ENCODE results near the gene PHYKPL.

Gene PHYKPL

GRCh38 chr5:178222292-178222691, 10.3 kb downstream of the PHYKPL start:
- DNase-seq (ENCODE audit: low read depth), result no peak

DNA sequence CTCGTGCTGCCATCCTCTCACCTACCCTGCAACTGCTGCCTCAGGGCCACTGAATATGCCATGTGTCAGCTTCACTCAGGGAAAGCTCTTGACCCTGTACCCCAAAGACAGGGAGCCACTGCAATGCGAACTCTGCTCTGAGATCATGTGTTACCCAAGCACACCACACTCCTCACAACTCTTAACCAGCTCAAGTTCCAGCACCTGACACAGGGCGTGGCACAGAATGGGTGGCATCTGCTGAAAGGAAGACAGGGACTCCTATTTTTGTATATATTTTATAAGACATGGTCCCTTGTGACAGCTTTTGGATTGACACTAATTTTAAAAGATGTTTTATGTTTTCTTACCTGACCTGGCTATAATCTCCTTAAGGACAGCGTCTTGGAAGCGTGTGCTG, 10.7 kb downstream of the PHYKPL start:
- no peak for DNase-seq (ENCODE audit: low read depth)

GRCh38 chr5:178221282-178221681, 11.3 kb downstream of the PHYKPL start:
- no peak for DNase-seq (ENCODE audit: low read depth)

- DNase-seq (ENCODE audit: low read depth), result no peak
Measured at GRCh38 chr5:178218827-178219226, 13.8 kb downstream of the PHYKPL start.

DNA sequence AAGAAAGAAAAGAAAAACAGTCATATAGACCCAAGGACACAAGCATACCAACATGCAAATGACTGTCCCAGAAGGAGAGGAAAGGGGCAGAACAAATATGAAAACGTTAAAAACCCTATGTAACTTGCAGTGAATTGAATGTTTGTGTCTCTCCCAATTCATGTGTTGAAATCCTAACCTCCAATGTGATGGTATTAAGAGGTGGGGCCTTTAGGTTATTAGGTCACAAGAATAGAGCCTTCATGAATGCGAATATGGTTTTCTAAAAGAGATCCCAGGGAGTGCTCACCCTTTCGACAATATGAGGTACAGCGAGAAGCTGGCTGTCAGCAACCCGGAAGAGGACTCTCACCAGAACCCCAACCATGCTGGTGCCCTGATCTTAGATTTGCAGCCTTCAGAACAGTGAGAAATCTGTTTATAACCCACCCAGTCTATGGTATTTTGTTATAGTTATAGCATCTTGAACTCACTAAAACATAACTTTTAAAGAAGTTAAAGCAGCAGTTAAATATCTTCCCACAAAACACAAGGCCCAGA, 14.3 kb downstream of the PHYKPL start:
- no peak for DNase-seq (ENCODE audit: low read depth)

DNA sequence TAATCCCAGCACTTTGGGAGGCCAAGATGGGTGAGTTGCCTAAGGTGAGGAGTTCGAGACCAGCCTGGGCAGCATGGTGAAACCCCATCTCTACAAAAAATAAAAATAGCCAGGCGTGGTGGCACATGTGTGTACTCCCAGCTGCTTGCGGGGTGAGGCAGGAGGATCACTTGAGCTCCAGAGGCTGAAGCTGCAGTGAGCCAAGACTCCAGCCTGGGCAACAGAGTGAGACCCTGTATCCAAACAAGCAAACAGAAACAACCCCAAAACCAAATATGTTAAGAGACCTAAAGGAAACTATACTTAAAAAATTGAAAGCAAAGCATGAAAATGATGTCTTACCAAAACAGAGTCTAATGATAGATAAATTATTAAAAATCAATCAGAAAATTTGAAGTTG, 15.8 kb downstream of the PHYKPL start:
- no peak for DNase-seq (ENCODE audit: low read depth)

DNA sequence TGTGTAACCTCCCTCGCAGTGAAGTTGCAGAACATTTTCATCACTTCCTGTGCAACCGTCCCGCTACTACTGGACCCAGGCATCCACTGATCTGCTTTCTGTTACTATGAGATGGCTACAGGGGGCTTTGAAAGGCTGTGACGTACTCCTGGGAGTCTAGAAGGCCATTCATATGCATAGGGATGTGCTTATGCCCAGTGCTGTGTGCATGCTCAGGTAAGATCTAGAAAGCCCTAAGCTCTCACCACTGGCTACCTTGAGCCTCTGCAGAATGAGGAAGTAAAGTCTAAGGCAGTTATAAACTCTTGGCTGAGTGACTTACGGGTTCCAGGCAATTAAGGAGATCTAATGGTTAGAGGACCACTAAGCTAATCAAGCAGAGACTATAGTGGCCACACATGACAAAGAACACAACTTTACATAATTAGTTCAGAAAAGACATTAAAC, 16.5 kb downstream of the PHYKPL start:
- no peak for DNase-seq (ENCODE audit: low read depth)

GRCh38 chr5:178215280-178216002, 17.2 kb downstream of the PHYKPL start:
- no peak for DNase-seq (ENCODE audit: low read depth)

- no peak for DNase-seq (ENCODE audit: low read depth)
Measured at GRCh38 chr5:178214160-178214803, 18.3 kb downstream of the PHYKPL start.

- DNase-seq (ENCODE audit: low read depth), result no peak
Measured at GRCh38 chr5:178213748-178214151, 18.9 kb downstream of the PHYKPL start.

DNA sequence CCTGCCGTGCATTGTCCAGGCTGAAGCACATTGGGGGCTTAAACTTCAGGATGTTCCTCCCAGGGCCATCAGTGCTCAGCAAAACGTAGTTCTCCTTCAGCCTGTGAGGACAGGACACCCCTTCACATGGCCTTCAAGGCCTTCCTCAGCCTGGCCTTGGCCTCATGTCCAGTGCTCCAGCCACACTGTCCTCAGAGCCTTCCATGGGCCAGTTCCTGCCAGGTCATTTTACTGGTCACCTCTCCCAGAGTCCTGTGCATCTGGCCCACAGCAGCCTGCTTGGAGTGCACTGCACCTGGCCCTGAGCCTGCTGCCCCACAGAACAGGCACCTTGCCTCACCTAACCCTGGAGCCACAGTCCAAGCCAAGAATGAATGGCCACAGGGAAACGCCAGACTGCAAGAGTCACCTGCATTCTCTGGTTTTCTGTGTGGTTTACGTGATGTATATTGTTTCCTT, 19.6 kb downstream of the PHYKPL start:
- no peak for DNase-seq (ENCODE audit: low read depth)

DNA sequence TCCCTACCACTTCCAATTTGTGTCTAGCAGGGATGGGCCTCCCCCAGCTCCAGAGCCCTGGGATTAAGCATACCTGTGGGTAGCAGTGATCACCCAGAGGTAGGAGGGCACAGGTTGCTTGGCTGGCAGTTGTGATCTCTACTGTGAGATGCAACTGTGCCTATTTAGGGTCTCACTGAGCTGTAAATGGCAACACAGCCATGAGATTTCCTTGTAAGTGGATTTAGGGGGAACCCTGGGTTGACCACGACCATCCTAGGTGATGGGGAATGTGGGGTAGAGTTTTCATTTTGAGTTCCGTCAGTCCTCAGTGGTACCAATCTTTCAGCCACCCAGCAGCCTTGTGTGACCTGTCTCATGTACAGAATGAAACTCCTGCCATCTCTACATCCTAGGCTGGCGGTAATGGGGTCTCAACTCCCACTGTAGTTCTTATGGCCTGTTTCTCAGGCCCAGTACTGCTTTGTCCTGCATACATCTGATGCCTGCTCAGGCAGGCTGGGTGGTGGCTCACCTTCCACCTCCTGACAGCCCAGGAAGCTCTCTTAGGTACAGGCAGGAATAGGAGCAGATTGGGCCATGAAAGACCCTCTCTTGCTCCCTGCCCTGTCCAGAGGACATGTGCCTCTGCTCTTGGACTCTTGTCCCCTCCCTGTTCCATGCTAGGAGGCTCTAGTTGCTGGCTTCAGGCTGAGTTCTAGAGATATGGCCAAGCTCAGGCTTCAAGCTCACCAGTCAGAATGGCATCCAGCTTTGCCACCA, 20.2 kb downstream of the PHYKPL start:
- DNase-seq (ENCODE audit: low read depth), result no peak

DNA sequence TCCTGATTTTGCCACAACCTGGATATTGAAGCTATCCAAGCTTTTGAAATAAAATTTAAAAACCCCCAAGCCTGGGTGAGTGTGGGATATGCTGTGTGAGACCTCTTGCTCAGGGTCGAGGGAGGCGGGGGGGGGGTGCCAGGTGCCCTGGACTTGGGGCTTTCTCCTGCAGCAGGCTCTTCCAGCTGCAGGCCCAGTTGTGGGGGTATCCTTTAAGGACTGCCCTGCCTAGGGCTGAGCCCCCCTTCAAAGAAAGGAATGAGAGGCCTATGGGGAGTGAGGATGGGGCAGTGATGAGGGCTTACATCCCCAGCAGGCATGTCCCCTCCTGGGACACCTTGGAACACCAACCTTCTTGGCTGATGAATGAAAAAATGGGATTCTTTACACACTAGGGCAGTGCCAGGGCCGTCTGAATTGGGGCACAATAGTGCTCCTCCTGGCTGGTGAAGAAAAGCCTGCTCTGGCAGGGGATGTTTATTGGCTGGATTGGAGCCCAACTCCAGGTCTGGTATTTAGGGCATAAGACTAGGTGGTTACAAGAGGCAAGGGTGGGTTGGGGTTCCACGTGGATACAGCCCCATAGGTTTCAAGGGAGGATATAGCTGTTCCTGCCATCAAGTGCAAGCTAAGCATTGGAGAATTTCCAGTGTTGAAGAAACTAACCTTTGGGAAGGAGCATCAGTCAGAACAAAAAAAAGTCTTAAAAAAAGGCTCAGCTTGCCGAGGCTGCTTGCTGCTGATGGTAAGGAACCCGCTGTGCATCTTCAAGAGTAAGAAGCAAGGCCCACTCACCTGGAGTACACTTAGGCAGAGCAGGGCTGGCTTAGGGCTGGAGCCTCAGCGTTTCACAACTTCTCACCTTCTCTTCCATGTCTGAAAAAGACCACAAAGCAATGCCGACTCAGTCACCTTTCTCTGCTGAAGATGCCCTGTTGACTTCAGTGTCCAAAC, 21.2 kb downstream of the PHYKPL start:
- no peak for DNase-seq (ENCODE audit: low read depth)

DNA sequence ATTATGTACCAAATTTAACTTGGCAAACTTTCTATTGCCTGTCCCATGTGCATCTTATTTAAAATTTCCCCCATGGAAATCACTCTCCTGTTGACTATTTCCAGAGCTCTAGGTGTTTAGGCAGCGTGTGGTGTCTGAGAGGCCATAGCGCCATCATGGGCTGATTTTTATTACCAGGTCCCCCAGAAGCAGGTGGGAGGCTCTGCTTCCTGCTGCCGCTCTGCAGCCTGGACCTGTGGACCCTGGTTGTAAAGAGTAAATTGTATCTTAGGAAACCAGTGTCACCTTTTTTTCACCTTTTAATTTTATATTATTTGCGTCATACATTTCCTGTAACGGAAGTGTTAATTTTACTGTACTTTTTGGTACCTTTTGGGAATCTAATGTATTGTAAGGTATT, 21.9 kb downstream of the PHYKPL start:
- no peak for DNase-seq (ENCODE audit: low read depth)

DNA sequence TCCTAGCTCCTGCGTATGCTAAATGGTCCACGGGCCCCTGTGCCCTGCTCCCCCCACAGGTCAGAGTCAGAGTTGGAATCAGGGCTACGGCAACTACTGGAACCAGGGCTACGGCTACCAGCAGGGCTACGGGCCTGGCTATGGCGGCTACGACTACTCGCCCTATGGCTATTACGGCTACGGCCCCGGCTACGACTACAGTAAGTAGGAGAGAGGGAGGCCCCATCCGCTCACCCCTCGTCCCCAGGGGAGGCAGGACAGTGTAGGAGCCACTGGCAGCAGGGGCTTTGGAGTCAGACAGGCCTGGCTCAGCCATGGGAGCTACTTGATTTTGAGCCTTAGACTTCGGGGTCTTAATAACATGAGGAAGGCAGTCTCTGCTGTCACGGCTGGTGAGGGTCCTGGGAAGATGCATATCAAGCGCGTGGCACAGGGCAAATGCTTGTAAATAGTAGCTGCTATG, 22.5 kb downstream of the PHYKPL start:
- DNase-seq (ENCODE audit: low read depth), result no peak

- no peak for DNase-seq (ENCODE audit: low read depth)
Measured at GRCh38 chr5:178209334-178210072, 23.1 kb downstream of the PHYKPL start.

GRCh38 chr5:178208540-178209227, 23.9 kb downstream of the PHYKPL start:
- DNase-seq (ENCODE audit: low read depth), result no peak

DNA sequence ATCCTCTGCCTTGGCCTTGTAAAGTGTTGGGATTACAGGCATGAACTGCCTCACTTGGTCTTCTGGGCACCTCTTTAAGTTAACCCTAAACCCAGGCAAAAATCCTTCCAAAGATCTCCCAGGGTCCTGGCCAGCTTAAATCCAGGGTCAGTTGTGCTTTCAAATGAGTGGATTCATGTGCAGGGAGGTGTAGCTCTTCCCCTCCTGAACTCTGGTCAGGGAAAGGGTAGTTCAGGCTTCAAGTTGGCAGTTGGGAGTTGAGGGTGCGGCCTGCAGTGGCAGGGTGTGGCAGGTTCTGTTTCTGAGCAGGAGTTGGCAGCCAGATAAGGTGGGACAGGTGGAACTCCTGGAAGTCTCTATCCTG, 24.7 kb downstream of the PHYKPL start:
- DNase-seq (ENCODE audit: low read depth), result no peak

DNA sequence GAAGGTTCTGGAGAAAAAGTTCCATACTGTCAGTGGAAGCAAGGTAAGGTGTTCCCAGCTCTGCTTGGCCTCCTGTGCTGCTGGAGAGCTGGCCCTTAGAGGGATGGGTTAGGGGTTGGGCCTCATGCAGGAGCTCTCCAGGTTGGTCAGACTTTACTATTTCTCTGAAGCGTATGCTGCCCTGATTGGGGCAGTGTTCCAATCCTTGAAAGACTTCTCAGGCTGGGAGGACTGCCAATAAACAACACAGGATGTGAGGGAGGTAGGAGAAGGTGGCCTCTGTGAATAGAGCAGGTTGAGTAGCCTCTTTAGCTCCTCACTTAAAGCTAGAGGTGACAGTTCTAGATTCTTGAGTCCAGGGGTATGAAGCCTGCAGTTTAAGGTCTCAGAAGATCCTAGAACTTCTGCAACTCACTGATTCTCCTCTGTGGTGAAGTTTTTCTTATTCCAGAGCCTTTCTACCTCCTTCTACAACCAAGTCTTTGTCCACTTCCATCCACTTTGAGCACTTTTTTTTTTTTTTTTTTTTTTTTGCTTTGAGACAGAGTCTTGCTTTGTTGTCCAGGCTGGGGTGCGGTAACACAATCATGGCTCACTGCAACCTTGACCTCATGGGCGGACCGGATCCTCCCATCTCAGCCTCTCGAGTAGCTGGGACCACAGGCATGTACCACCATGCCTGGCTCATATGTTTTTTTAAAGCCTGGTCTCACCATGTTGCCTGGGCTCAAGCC, 25.3 kb downstream of the PHYKPL start:
- no peak for DNase-seq (ENCODE audit: low read depth)

Measured in stimulated activated CD8-positive, alpha-beta memory T cell treated with anti-CD3 and anti-CD28 coated beads, Interleukin-12 subunit alpha, Interleukin-12 subunit beta, amount 100 ng/mL, for 1 hour (primary cell).